GM19372 (cell line): ENCODE results near the gene BLCAP.

Experiments used
- ATAC-seq: cut with Tn5 transposase; IDR thresholded peaks from one replicate; pipeline ENCODE4 v1.9.1; 2021; ENCODE audit warnings: mild to moderate bottlenecking, low read depth, moderate library complexity; ENCODE audit not compliant: unreplicated experiment

BLCAP gene

GRCh38 chr20:37518606-37519507 is 8.8 kb downstream of the BLCAP start:
- ATAC-seq = no peak

- no peak for ATAC-seq
These were observed 9.6 kb downstream of the BLCAP start for GRCh38 chr20:37518059-37518458.

- no peak for ATAC-seq
These were observed 10.6 kb downstream of the BLCAP start for GRCh38 chr20:37516811-37517750.

GRCh38 chr20:37515876-37516275 is 11.8 kb downstream of the BLCAP start:
- no peak for ATAC-seq

- ATAC-seq = no peak
These were observed 13.8 kb downstream of the BLCAP start for GRCh38 chr20:37513779-37514359.

GRCh38 chr20:37511610-37512275 is 15.9 kb downstream of the BLCAP start:
- no peak for ATAC-seq

- no peak for ATAC-seq
These were observed 17.4 kb downstream of the BLCAP start for GRCh38 chr20:37510226-37510625.

- ATAC-seq = no peak
These were observed 21.4 kb downstream of the BLCAP start for GRCh38 chr20:37506152-37506725.

GRCh38 chr20:37505263-37506151 is 22.2 kb downstream of the BLCAP start:
- ATAC-seq = no peak

- ATAC-seq = no peak
These were observed 23.1 kb downstream of the BLCAP start for GRCh38 chr20:37504404-37505096.

- ATAC-seq = no peak
These were observed 24.3 kb downstream of the BLCAP start for GRCh38 chr20:37503256-37503927.

GRCh38 chr20:37502654-37503053 is 25.0 kb downstream of the BLCAP start:
- ATAC-seq = no peak

GRCh38 chr20:37501940-37502339 is 25.7 kb downstream of the BLCAP start:
- no peak for ATAC-seq

GRCh38 chr20:37500311-37500710 is 27.4 kb downstream of the BLCAP start:
- no peak for ATAC-seq

GRCh38 chr20:37498066-37498665 is 29.5 kb downstream of the BLCAP start:
- no peak for ATAC-seq

- ATAC-seq = no peak
These were observed 32.9 kb downstream of the BLCAP start for GRCh38 chr20:37494796-37495195.

- no peak for ATAC-seq
These were observed 33.4 kb downstream of the BLCAP start for GRCh38 chr20:37494301-37494700.

GRCh38 chr20:37492945-37493344 is 34.7 kb downstream of the BLCAP start:
- ATAC-seq = no peak
